Measurements from ENCODE around the gene NOTCH2.

DNA sequence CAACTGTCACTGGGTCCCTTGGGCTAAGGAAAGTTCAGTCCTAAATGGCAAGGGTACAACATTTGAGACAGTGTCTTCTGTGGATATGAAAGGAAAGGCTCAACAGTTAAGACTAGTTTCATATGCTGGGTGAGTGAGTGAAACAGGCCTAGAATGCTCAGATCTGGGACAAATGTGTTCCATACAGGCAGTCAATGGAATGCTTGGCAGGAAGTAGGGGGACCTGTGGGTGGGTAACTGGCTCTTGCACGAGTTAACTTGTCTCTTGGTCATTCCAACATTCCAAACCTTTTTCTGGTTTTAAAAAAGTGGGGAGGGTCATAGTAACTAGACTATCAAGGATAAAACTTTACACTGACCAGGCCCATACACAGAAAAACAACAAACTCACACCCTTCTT is 155.4 kb downstream of the NOTCH2 start:
- TF ChIP-seq, protein P1, sequence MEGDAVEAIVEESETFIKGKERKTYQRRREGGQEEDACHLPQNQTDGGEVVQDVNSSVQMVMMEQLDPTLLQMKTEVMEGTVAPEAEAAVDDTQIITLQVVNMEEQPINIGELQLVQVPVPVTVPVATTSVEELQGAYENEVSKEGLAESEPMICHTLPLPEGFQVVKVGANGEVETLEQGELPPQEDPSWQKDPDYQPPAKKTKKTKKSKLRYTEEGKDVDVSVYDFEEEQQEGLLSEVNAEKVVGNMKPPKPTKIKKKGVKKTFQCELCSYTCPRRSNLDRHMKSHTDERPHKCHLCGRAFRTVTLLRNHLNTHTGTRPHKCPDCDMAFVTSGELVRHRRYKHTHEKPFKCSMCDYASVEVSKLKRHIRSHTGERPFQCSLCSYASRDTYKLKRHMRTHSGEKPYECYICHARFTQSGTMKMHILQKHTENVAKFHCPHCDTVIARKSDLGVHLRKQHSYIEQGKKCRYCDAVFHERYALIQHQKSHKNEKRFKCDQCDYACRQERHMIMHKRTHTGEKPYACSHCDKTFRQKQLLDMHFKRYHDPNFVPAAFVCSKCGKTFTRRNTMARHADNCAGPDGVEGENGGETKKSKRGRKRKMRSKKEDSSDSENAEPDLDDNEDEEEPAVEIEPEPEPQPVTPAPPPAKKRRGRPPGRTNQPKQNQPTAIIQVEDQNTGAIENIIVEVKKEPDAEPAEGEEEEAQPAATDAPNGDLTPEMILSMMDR (IDR thresholded peaks at IDR 0.05; ENCODE audit: low read depth, low read length, missing input control) = no peak
- TF ChIP-seq JUND (IDR thresholded peaks at IDR 0.05) (no peak), RAD21 (IDR thresholded peaks at IDR 0.05) (no peak), YY1 (IDR thresholded peaks at IDR 0.05) (no peak)
- TF ChIP-seq, protein P2, sequence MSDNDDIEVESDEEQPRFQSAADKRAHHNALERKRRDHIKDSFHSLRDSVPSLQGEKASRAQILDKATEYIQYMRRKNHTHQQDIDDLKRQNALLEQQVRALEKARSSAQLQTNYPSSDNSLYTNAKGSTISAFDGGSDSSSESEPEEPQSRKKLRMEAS (IDR thresholded peaks at IDR 0.05) = no peak
